Neural progenitor cell (in vitro differentiated cells): Measurements from ENCODE around the gene DDAH1.

ENCODE experiments used
- EZH2 ChIP-seq: fragments of 200-600 bp; sonication (generic); IDR thresholded peaks from 2 replicates; pipeline ENCODE4 v1.6.1; 2017; ENCODE audit warnings: antibody characterized with exemption, mild to moderate bottlenecking, moderate library complexity
- TF ChIP-seq, protein P1 (sequence below): fragments of 200-600 bp; sonication (generic); IDR thresholded peaks from 2 replicates; pipeline ENCODE4 v1.5.1; 2017; ENCODE audit warnings: antibody characterized with exemption, mild to moderate bottlenecking

DNA sequence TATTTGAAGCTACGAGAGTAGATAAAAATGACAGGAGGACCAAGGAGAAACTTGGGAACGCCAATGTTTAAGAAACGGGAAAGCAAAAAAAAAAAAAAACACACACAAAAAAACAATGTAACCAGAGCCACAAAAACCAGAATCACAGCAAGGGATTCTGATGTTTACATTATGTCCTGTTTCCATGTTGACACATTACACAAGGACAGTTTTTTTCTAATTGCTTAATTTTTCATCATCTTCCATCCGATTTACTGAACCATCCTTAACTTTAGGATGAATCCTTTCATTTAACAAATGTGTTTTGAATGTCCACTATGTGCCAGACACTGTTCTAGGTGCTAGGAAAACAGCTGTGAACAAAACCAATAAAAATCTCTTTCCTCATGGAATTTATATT, 187.2 kb downstream of the DDAH1 start:
- TF ChIP-seq, protein P1, sequence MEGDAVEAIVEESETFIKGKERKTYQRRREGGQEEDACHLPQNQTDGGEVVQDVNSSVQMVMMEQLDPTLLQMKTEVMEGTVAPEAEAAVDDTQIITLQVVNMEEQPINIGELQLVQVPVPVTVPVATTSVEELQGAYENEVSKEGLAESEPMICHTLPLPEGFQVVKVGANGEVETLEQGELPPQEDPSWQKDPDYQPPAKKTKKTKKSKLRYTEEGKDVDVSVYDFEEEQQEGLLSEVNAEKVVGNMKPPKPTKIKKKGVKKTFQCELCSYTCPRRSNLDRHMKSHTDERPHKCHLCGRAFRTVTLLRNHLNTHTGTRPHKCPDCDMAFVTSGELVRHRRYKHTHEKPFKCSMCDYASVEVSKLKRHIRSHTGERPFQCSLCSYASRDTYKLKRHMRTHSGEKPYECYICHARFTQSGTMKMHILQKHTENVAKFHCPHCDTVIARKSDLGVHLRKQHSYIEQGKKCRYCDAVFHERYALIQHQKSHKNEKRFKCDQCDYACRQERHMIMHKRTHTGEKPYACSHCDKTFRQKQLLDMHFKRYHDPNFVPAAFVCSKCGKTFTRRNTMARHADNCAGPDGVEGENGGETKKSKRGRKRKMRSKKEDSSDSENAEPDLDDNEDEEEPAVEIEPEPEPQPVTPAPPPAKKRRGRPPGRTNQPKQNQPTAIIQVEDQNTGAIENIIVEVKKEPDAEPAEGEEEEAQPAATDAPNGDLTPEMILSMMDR = no peak
- no peak for TF ChIP-seq EZH2
